ENCODE measurements around the gene CADPS.

CADPS gene

DNA sequence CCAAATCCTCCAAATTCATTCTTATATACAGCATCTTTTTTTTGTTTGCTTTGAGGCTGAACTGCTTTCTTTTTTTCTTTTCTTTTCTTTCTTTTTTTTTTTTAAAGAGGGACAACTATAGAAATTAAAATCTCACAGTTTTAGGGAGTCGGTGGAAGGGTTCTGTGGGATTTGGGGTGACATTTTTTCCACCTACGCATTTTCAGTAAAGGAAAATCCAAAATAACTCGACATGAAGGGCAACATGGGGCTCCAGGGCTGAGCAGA is 498.8 kb downstream of the CADPS start:
- Mint-ChIP-seq H3K36me3 (peaks cover 2% of the 10 kb centered on the region), H3K27me3 (peaks cover 21% of the 10 kb centered on the region), H3K27ac (no peak overlapping the region), H3K4me3 (no peak overlapping the region), H3K9me3 (peaks cover 2% of the 10 kb centered on the region), H3K4me1 (no peaks in the 10 kb centered on the region)
- DNase-seq (ENCODE audit: low spot score in 2 of 2) = no peak
- no peak for ATAC-seq (ENCODE audit: low read depth)

DNA sequence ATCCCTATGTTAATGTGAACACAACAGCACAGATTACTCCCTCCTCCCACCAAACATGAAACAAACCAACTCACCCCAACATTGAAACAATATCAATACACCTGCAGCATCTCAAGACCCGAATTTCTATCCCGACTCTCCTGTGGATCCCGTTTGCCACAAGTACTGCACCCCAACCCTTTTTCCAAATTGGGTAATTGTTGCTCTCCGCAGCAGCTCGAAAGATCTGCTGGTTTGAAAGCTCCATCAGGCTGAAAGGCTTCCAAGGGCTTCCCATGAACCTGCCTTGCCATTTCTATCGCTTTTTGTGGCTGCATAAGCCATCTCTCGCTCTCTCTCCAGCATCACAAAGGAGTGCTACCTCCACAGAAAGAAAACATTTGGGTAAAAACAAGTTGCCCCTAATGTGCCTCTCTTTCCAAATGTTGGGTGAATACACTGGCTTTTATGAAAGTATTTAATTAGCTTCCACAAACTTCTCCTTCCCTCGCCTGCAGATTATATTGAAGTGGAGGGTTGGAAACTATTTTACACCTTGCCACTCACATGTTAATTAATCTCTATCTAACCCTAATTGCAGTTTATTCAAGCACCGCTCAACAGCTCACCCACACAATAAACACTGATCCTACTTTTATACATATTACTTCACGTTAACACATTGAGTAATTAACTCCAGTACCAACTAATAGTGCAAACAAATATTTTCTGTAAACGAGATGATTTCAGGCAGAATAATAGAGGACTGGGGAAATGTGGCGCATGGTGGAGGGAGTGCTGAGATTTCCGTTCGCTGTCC is 499.4 kb downstream of the CADPS start:
- H3K9me3 Mint-ChIP-seq = peaks cover 2% of the 10 kb centered on the region
- H3K36me3 Mint-ChIP-seq = peaks cover 2% of the 10 kb centered on the region
- no peaks in the 10 kb centered on the region for H3K4me1 Mint-ChIP-seq
- H3K4me3 Mint-ChIP-seq = no peak overlapping the region
- ATAC-seq (ENCODE audit: low read depth) (no peak), DNase-seq (ENCODE audit: low spot score in 2 of 2) (no peak)
- no peak overlapping the region for H3K27ac Mint-ChIP-seq
- H3K27me3 Mint-ChIP-seq = peaks cover 24% of the 10 kb centered on the region

DNA sequence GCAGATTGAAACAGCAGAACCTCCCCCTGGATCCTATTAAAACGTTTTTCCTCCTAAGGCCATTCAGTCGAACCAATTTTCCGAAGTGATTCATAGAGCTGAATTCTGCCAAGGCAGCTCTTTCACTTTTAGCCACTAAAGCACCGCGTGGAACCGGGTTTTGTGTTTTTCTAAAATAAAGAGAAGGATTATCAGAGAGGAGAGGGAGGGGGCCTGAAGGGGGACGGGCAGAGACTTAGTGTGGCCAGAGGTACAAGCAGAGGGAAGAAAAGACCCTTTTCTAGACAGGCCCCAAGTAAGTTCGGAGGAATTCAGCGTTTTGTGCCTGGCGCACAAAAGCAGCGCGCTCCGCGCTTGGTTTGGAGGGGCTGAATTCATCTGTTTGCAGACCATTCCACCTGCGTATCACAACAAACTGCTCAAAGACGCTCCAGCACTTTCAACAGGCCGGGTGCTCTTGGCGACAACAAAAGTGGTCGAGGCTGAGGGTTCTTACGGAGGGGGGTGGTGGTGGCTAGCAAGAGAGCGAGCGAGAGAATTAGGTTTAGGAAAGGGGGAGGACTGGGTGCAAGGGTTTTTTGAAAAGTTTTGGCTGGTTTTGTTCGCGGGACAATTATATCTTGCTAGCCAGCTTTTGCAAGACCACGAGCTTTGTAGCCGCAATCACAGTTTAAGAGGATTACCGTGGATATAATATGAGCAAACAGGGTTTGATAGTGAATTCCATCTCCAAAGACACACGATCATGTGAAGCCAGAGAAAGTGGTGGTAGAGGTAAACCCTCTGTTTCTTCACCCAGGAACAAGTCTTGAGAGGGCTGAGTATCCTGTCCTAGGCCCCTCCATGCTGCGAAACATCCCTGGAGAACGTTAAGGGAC is 500.6 kb downstream of the CADPS start:
- no peak overlapping the region for H3K4me3 Mint-ChIP-seq
- H3K36me3 Mint-ChIP-seq = peaks cover 3% of the 10 kb centered on the region
- ATAC-seq (ENCODE audit: low read depth) (no peak), DNase-seq (ENCODE audit: low spot score in 2 of 2) (no peak)
- peaks cover 2% of the 10 kb centered on the region for H3K9me3 Mint-ChIP-seq
- H3K27me3 Mint-ChIP-seq = peaks cover 24% of the 10 kb centered on the region
- H3K27ac Mint-ChIP-seq = no peak overlapping the region
- no peaks in the 10 kb centered on the region for H3K4me1 Mint-ChIP-seq

DNA sequence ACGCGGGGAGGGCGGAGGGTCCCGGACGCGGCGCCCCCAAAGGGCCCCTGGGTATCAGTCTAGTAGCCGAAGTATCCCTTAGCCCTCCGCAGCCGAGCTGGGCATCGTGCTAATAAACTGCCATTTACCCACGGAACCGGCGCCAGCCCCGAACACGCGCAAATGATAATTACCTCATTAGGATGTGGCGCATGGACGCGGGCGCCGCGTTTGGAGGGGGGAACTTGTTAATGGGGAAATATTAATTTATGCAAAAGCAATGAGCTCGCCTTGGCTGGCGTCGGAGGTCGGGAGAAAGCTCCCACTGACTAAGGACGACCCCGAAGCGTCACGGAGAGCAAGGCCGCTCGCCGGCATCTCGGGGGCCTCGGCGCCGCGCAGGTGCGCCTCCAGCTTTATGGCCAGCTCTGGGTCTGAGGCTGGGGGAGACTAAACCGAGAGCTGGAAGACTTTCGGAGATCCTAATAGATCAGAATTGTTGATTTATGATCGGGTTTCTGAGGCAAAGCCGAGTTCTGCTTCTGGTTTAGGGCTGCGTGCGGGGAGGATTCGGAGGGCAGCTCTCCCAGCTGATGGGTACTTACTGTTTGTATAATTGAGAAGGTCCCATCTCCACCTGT is 501.4 kb downstream of the CADPS start:
- peaks cover 2% of the 10 kb centered on the region for H3K9me3 Mint-ChIP-seq
- DNase-seq (ENCODE audit: low spot score in 2 of 2) = no peak

DNA sequence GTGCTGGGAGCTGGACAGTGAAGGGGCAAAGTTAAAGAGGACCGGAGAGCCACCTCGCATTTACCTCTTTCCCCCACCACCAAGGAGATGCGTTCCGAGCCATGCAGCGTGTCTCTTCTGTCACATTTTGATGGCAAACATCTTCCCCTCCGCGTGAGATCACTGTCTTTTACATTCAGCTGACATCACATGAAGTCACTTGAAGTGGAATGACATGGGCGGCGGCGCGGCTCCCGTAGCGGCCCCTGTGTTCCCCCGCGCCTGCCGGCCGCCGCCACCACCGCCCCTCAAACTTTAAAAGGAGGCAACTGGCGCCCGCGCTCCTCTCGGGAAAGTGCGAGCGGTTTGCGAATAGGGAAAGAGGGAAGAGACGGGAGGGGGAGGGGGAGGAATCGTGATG is 502.0 kb downstream of the CADPS start, which contains the start of gene FEZF2:
TSS of gene FEZF2 (minus strand) at position 336 of the 400 bp plus-strand sequence. CDS start 682 bp downstream, outside the sequence.
- Mint-ChIP-seq H3K9me3 (peaks cover 2% of the 10 kb centered on the region), H3K4me3 (no peak within 1 kb of the TSS), H3K27me3 (peaks cover 26% of the 10 kb centered on the region), H3K27ac (no peak within 1 kb of the TSS), H3K4me1 (no peaks in the 10 kb centered on the region), H3K36me3 (peaks cover 3% of the 10 kb centered on the region)
- ATAC-seq (ENCODE audit: low read depth) (no peak), DNase-seq (ENCODE audit: low spot score in 2 of 2) (no peak)

More for the DNA sequence above, 501.4 kb downstream of the CADPS start:
- H3K4me3 Mint-ChIP-seq = no peak overlapping the region
- H3K27ac Mint-ChIP-seq = no peak overlapping the region
- H3K36me3 Mint-ChIP-seq = peaks cover 3% of the 10 kb centered on the region
- peaks cover 24% of the 10 kb centered on the region for H3K27me3 Mint-ChIP-seq
- no peak for ATAC-seq (ENCODE audit: low read depth)
- no peaks in the 10 kb centered on the region for H3K4me1 Mint-ChIP-seq

DNA sequence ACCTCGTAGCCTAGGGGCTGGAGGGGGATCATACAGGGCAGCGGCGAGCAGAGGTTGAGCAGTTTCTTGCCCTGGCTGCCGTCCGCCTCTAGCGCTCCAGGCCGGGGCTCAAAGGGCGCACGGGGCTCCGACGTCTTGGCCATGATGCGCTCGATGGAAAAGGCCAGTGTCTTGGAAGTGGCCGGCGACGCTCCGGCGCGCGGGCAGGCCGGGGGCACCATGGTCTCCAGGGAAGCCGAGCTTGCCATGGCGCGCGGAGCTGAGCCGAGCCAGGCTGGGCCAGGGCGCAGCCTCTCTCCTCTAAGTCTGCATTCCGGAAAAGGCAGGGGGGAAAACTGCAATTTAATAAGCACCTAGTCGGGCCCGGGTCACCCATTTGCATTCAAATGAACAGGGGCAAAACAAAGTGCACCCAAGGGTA is 502.6 kb downstream of the CADPS start:
- Mint-ChIP-seq H3K9me3 (no peaks in the 10 kb centered on the region), H3K27ac (no peak overlapping the region), H3K4me1 (no peaks in the 10 kb centered on the region), H3K4me3 (no peak overlapping the region), H3K36me3 (peaks cover 1% of the 10 kb centered on the region), H3K27me3 (peaks cover 26% of the 10 kb centered on the region)
- DNase-seq (ENCODE audit: low spot score in 2 of 2) = no peak
- no peak for ATAC-seq (ENCODE audit: low read depth)

DNA sequence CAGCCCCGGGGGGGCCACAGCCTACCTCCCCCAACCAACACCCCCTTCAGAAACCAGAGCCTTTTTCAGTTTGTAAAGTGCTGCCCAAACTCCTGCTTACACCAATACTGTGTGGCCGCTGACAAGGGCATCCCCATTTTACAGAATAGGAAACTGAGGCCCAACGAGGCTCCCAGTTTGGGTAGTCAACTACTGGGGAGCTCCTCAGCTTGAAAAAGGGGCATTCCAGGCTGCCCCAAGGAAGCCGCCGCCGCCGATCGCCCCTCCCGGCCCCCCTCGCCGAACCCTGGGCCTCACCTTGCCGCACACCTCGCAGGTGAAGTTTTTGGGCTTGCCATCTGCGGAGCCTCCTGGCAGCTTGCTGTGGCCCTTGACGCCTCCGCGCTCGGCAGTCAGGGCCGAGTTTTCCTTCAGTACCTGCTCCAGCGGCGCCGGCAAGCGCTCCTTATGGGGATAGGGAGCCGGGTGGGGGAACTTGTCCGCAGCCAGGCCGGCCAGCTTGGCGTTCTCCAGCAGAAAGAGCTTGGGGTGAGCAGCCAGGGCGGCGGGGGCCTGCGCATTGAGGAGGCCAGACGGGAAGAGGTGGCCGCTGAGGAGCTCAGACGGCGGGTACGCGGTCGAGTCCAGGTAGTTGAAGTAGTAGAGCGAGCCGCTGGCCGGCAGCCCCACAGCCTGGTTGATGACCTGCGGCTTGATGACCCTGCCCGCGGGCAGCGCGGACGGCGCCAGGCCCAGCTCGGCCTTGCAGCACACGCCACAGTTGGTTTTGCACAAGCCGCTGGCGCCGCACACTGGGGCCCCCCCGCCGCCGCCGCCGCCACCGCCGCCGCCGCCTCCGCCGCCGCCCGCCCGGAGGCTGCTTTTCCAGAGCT is 503.3 kb downstream of the CADPS start:
- peaks cover 30% of the 10 kb centered on the region for H3K27me3 Mint-ChIP-seq
- DNase-seq (ENCODE audit: low spot score in 2 of 2) (no peak), ATAC-seq (ENCODE audit: low read depth) (no peak)
- peaks cover 1% of the 10 kb centered on the region for H3K36me3 Mint-ChIP-seq
- no peak overlapping the region for H3K27ac Mint-ChIP-seq
- no peaks in the 10 kb centered on the region for H3K4me1 Mint-ChIP-seq
- H3K9me3 Mint-ChIP-seq = no peaks in the 10 kb centered on the region
- no peak overlapping the region for H3K4me3 Mint-ChIP-seq

DNA sequence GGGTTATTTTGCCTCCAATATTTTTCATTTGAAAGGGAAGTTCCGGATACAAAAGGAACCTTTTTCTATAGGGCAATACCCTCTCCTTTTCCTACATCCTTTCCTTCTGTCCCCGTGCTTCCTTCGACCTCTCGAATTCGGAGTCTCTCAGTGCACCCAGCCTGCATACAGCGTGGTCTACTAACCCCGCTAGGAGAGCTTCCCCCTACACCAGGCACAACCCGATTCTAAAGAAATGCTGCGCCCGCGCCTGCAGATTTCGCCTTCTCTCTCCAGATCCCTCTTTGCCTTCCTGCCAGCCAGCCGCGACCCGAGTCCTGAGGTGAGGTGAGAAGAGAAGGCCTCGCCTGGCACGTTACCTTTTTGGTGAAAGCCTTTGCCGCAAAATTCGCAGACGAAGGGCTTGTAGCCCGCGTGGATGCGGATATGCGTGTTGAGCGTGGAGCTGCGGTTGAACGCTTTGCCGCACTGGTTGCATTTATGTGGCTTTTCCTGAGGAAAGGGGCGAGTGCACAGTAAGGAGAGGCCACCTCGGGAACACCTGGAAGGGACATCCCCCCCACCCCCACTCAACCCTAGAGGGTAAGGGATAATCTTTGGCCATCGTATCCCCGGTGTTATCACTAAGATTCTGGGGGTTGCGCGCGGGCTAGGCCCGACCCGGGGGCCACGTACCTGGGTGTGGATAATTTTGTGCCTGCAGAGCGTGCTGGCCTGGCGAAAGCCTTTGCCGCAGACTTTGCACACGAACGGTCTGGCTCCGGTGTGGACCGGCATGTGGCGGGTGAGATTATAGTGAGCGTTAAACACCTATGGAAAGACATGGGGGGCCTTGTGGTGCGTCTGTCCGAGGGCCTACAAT is 504.1 kb downstream of the CADPS start:
- no peaks in the 10 kb centered on the region for H3K4me1 Mint-ChIP-seq
- DNase-seq (ENCODE audit: low spot score in 2 of 2) = no peak
- no peak for ATAC-seq (ENCODE audit: low read depth)
- no peaks in the 10 kb centered on the region for H3K9me3 Mint-ChIP-seq
- H3K36me3 Mint-ChIP-seq = peaks cover 1% of the 10 kb centered on the region
- H3K27me3 Mint-ChIP-seq = peaks cover 28% of the 10 kb centered on the region
- no peak overlapping the region for H3K4me3 Mint-ChIP-seq
- no peak overlapping the region for H3K27ac Mint-ChIP-seq

DNA sequence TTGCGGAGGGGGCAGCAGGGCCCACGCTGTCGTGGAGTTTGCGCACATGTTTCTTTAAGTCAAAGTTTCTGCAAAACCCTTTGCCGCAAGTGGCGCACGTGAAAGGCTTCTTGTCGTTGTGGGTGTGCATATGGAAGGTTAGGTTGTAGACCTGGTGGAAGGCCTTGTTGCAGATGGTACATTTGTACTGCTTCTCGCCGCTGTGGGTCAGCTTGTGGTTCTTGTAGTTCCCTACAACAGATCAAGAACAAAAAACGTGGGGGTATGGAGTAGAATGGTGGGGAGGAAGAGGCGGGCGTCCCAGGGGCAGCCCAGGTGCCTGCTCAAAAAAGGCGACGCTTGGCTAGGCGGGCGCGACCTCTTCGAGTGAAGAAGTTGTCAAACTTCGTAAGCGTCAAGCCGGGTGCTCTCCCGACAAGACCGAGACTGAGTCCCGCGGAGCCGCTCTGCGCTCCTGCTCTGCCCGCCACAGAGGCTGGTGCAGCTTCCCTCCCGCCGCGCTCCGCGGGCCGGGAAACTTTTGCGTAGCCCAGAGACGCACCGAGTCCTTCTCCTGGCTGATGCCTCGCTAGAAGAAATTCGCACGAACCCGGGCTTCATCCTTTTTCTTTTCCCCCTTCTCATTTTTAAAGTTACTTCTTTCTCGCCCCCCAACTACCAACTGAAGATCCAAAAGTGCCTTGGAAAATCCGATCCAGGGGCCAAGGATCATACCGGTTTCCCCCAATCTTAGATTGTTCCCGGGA is 504.9 kb downstream of the CADPS start:
- Mint-ChIP-seq H3K27me3 (peaks cover 30% of the 10 kb centered on the region), H3K9me3 (no peaks in the 10 kb centered on the region), H3K4me3 (no peak overlapping the region), H3K36me3 (peaks cover 1% of the 10 kb centered on the region), H3K27ac (no peak overlapping the region), H3K4me1 (no peaks in the 10 kb centered on the region)
- ATAC-seq (ENCODE audit: low read depth) (no peak), DNase-seq (ENCODE audit: low spot score in 2 of 2) (no peak)

DNA sequence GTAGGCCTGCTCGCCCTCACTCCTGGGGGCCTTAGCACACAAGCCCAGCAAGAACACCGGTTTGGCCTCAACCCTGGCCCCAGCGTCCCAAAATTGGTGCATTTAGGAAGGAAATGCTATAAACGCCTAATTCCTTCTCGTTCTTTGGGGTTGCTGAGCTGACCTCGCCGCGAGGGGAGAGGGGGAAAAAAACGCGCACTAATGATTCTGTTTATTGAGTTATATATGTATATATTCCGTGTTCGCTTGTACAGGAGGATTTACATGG is 505.8 kb downstream of the CADPS start:
- H3K4me1 Mint-ChIP-seq = no peaks in the 10 kb centered on the region
- H3K36me3 Mint-ChIP-seq = peaks cover 1% of the 10 kb centered on the region
- no peaks in the 10 kb centered on the region for H3K9me3 Mint-ChIP-seq
- H3K27ac Mint-ChIP-seq = no peak overlapping the region
- H3K4me3 Mint-ChIP-seq = no peak overlapping the region
- DNase-seq (ENCODE audit: low spot score in 2 of 2) = no peak
- no peak for ATAC-seq (ENCODE audit: low read depth)
- peaks cover 31% of the 10 kb centered on the region for H3K27me3 Mint-ChIP-seq

DNA sequence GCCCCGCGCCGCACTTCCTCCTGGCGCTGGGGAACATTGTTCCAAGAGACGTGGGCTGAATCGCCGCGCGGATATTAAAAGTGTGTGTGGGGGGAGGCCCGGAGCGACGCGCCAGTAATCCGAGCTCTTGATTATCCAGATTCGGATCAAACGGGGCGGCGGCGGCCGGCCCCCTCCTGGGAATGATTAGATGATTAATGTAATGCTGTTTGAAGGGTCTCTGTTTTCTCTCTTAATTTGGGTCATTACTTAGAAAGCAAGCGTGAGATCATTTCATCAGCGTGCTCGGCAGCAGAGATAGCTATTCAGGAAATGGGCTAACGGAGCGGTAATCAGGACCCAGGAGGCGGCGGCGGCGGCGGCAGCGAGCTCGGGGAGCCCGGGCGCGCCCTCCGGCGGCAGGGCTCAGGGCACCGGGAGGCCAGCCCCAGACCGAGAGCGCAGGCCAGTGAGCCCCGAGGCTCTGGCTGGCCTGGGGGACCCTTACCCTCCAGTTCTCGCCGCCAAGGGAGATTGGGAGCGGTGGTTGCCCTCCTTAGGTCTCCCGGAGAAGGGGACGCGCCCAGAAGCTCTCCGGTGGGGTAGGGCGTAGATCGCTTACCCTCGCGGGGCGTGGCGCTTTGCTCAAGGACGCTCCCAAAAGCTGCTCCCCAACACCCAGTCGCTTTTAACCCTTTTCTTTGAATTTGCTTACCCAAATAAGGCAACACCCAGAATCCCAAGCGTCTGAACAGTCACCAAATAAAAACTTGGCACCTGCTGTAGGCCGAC is 506.3 kb downstream of the CADPS start:
- H3K4me1 Mint-ChIP-seq = no peaks in the 10 kb centered on the region
- H3K27ac Mint-ChIP-seq = no peak overlapping the region
- no peaks in the 10 kb centered on the region for H3K9me3 Mint-ChIP-seq
- peaks cover 1% of the 10 kb centered on the region for H3K36me3 Mint-ChIP-seq
- no peak overlapping the region for H3K4me3 Mint-ChIP-seq
- ATAC-seq (ENCODE audit: low read depth) = no peak
- peaks cover 28% of the 10 kb centered on the region for H3K27me3 Mint-ChIP-seq
- DNase-seq (ENCODE audit: low spot score in 2 of 2) = no peak

DNA sequence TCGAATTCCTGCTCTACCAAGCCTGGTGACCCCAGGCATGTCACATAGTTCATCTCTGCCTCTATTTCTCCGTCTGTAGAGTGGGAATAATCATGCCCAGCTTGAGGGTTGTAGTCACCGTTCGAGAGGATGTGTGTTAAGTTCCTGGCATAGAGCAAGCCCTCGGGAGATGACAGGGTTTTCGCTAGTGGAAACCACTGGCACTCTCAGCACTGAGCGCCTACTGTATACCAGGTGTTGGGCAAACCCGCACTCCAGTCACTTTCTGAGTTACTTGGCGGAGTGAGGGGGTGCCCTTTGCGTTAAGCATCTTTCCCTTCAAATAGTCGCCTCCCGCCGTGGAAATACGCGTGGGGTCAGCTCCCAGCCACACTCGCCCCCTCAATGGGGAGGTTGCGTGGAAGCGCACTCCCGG is 506.9 kb downstream of the CADPS start:
- peaks cover 28% of the 10 kb centered on the region for H3K27me3 Mint-ChIP-seq
- peaks cover 1% of the 10 kb centered on the region for H3K36me3 Mint-ChIP-seq
- DNase-seq (ENCODE audit: low spot score in 2 of 2) (no peak), ATAC-seq (ENCODE audit: low read depth) (no peak)
- H3K27ac Mint-ChIP-seq = no peak overlapping the region
- H3K4me1 Mint-ChIP-seq = no peaks in the 10 kb centered on the region
- H3K4me3 Mint-ChIP-seq = no peak overlapping the region
- no peaks in the 10 kb centered on the region for H3K9me3 Mint-ChIP-seq

Data from memory B cell (primary cell).